ENCODE measurements around the gene MPHOSPH9. TPM values are rescaled to one million over a fixed set of nuclear protein-coding genes. Genes with fewer than 3 reads are reported as not detected.

The MPHOSPH9 gene
- 10 to 100 TPM; 68.4 to 85.3 TPM for total RNA-seq
- 50.8 TPM for polyA plus RNA-seq (2013, experiment 1 of 2)
- polyA plus RNA-seq (2013, experiment 2 of 2) = 62.6 TPM
- long read RNA-seq, experiment 1, full-length matches to known transcripts = 1 of 9 reads
- long read RNA-seq, experiment 1, partial matches to known transcripts = 3 of 9 reads
- long read RNA-seq, experiment 1, other reads (novel, unspliced or antisense) = 5 of 9 reads
- long read RNA-seq, experiment 2, full-length matches to known transcripts = 8 of 57 reads
- long read RNA-seq, experiment 2, partial matches to known transcripts = 9 of 57 reads
- long read RNA-seq, experiment 2, other reads (novel, unspliced or antisense) = 40 of 57 reads
- long read RNA-seq, experiment 3, full-length matches to known transcripts = 31 of 123 reads
- long read RNA-seq, experiment 3, partial matches to known transcripts = 27 of 123 reads
- long read RNA-seq, experiment 3, other reads (novel, unspliced or antisense) = 65 of 123 reads
- long read RNA-seq, experiment 4, full-length matches to known transcripts = 1 of 9 reads
- long read RNA-seq, experiment 4, partial matches to known transcripts = 4 of 9 reads
- long read RNA-seq, experiment 4, other reads (novel, unspliced or antisense) = 4 of 9 reads

GRCh38 chr12:123232807-123233504 is at the start of gene MPHOSPH9, which contains the start of gene MTRFR:
Gene MPHOSPH9 (minus strand): TSS chr12:123233141. CDS start chr12:123230364, 2,777 bp downstream.
Gene MTRFR (plus strand): TSS chr12:123233436. CDS start chr12:123253675, 20,239 bp downstream.
- Mint-ChIP-seq H3K4me1 (peaks cover 7% of the 10 kb centered on the region), H3K36me3 (ENCODE audit: low read depth) (peaks cover 12% of the 10 kb centered on the region), H3K9me3 (no peaks in the 10 kb centered on the region), H3K27ac (peak within 1 kb of the TSS; percentile 94), H3K4me3 (peak within 1 kb of the TSS; percentile 97), H3K27me3 (ENCODE audit: insufficient read depth) (no peaks in the 10 kb centered on the region)
- Histone ChIP-seq H3K27me3 (ENCODE audit: control insufficient read depth, insufficient read depth, low read length, poor library complexity, severe bottlenecking) (no peaks in the 10 kb centered on the region), H3K9ac (ENCODE audit: extremely low read depth, low read length, poor library complexity, severe bottlenecking) (peak within 1 kb of the TSS; percentile 86), H3K9me3 (ENCODE audit: control insufficient read depth, low read length) (no peaks in the 10 kb centered on the region), H3K4me3 (ENCODE audit: low read length) (peak within 1 kb of the TSS; percentile 97), H3K27ac (ENCODE audit: low read depth, low read length) (peak within 1 kb of the TSS; percentile 71), H3K36me3 (ENCODE audit: control insufficient read depth, insufficient read depth, low read length) (peaks cover 19% of the 10 kb centered on the region), H3K4me1 (ENCODE audit: control insufficient read depth, insufficient read depth, low read length) (no peaks in the 10 kb centered on the region)
- WGBS, 2 experiments (ENCODE audit: insufficient coverage in 1 of 2, insufficient read length in 1 of 2) = 0 to 1% methylated on average over 21 to 66 of the region's 66 CpGs
- peak; percentile 100 for DNase-seq
- no peak for TF ChIP-seq CTCF (conservative IDR thresholded peaks at IDR 0.05)

GRCh38 chr12:123282111-123282510 is 49.2 kb upstream of the MPHOSPH9 start:
- TF ChIP-seq CTCF (conservative IDR thresholded peaks at IDR 0.05) = peak; percentile 42

GRCh38 chr12:123280971-123281370 is 48.0 kb upstream of the MPHOSPH9 start:
- Histone ChIP-seq H3K9ac (ENCODE audit: extremely low read depth, low read length, poor library complexity, severe bottlenecking) (no peak overlapping the region), H3K27me3 (ENCODE audit: control insufficient read depth, insufficient read depth, low read length, poor library complexity, severe bottlenecking) (no peaks in the 10 kb centered on the region), H3K36me3 (ENCODE audit: control insufficient read depth, insufficient read depth, low read length) (no peaks in the 10 kb centered on the region), H3K4me3 (ENCODE audit: low read length) (no peak overlapping the region), H3K4me1 (ENCODE audit: control insufficient read depth, insufficient read depth, low read length) (no peaks in the 10 kb centered on the region), H3K9me3 (ENCODE audit: control insufficient read depth, low read length) (no peaks in the 10 kb centered on the region), H3K27ac (ENCODE audit: low read depth, low read length) (no peak overlapping the region)
- H3K27me3 Mint-ChIP-seq (ENCODE audit: insufficient read depth) = no peaks in the 10 kb centered on the region
- TF ChIP-seq CTCF (conservative IDR thresholded peaks at IDR 0.05) = no peak
- H3K4me1 Mint-ChIP-seq = no peaks in the 10 kb centered on the region
- WGBS, 2 experiments (ENCODE audit: insufficient coverage in 1 of 2, insufficient read length in 1 of 2) = 89 to 100% methylated on average over 2 of the region's 2 CpGs
- no peak overlapping the region for H3K27ac Mint-ChIP-seq
- H3K9me3 Mint-ChIP-seq = no peaks in the 10 kb centered on the region
- no peak overlapping the region for H3K4me3 Mint-ChIP-seq
- DNase-seq = no peak
- H3K36me3 Mint-ChIP-seq (ENCODE audit: low read depth) = no peaks in the 10 kb centered on the region

More at GRCh38 chr12:123282111-123282510, 49.2 kb upstream of the MPHOSPH9 start:
- no peaks in the 10 kb centered on the region for H3K9me3 Mint-ChIP-seq
- no peak overlapping the region for H3K27ac ChIP-seq (ENCODE audit: low read depth, low read length)
- DNase-seq = peak; percentile 53
- H3K9ac ChIP-seq (ENCODE audit: extremely low read depth, low read length, poor library complexity, severe bottlenecking) = no peak overlapping the region
- no peaks in the 10 kb centered on the region for H3K36me3 Mint-ChIP-seq (ENCODE audit: low read depth)
- no peak overlapping the region for H3K4me3 ChIP-seq (ENCODE audit: low read length)
- no peaks in the 10 kb centered on the region for H3K4me1 Mint-ChIP-seq
- no peaks in the 10 kb centered on the region for H3K9me3 ChIP-seq (ENCODE audit: control insufficient read depth, low read length)
- H3K4me3 Mint-ChIP-seq = no peak overlapping the region
- no peaks in the 10 kb centered on the region for H3K27me3 ChIP-seq (ENCODE audit: control insufficient read depth, insufficient read depth, low read length, poor library complexity, severe bottlenecking)
- WGBS, 2 experiments (ENCODE audit: insufficient coverage in 1 of 2, insufficient read length in 1 of 2) = 91 to 92% methylated on average over 8 to 10 of the region's 10 CpGs
- no peaks in the 10 kb centered on the region for H3K4me1 ChIP-seq (ENCODE audit: control insufficient read depth, insufficient read depth, low read length)
- no peak overlapping the region for H3K27ac Mint-ChIP-seq
- no peaks in the 10 kb centered on the region for H3K27me3 Mint-ChIP-seq (ENCODE audit: insufficient read depth)
- H3K36me3 ChIP-seq (ENCODE audit: control insufficient read depth, insufficient read depth, low read length) = no peaks in the 10 kb centered on the region

Measured in endodermal cell (in vitro differentiated cells).